T1000 (cell line): ENCODE results near the gene CHRND.

Experiments
- DNase-seq: peaks from one replicate; lab custom pipeline; 2025; ENCODE audit warnings: mixed read lengths; lab: John Stamatoyannopoulos, UW

Gene CHRND

GRCh38 chr2:232503809-232504323 is 22.1 kb upstream of the CHRND start:
- DNase-seq: no peak

- DNase-seq: no peak
These were observed 21.5 kb upstream of the CHRND start for GRCh38 chr2:232504438-232504837.

GRCh38 chr2:232505856-232506255 is 20.1 kb upstream of the CHRND start:
- DNase-seq: no peak

- DNase-seq: no peak
These were observed 19.3 kb upstream of the CHRND start for GRCh38 chr2:232506709-232507108.

GRCh38 chr2:232508251-232508650 is 17.7 kb upstream of the CHRND start:
- no peak for DNase-seq

- DNase-seq: no peak
These were observed 14.5 kb upstream of the CHRND start for GRCh38 chr2:232511336-232511890.

GRCh38 chr2:232512602-232513001 is 13.4 kb upstream of the CHRND start:
- DNase-seq: no peak

- no peak for DNase-seq
These were observed 12.6 kb upstream of the CHRND start for GRCh38 chr2:232513353-232513752.

- no peak for DNase-seq
These were observed 10.3 kb upstream of the CHRND start for GRCh38 chr2:232515639-232516038.

- DNase-seq: no peak
These were observed 9.4 kb upstream of the CHRND start for GRCh38 chr2:232516551-232516950.

GRCh38 chr2:232518844-232519243 is 7.1 kb upstream of the CHRND start:
- DNase-seq: no peak

GRCh38 chr2:232519581-232520438 is 6.2 kb upstream of the CHRND start, which contains the start of gene PRSS56:
Gene PRSS56, plus strand, starts transcription at chr2:232520388. Its CDS starts 211 bp downstream, at chr2:232520599.
- DNase-seq: no peak

- DNase-seq: no peak
These were observed 5.5 kb upstream of the CHRND start for GRCh38 chr2:232520489-232520888.

- DNase-seq: no peak
These were observed 4.9 kb upstream of the CHRND start for GRCh38 chr2:232521098-232521497.

- no peak for DNase-seq
These were observed 3.9 kb upstream of the CHRND start for GRCh38 chr2:232521959-232522622.

GRCh38 chr2:232522623-232523401 is 3.1 kb upstream of the CHRND start:
- DNase-seq: no peak

- no peak for DNase-seq
These were observed 2.6 kb upstream of the CHRND start for GRCh38 chr2:232523402-232523681.

GRCh38 chr2:232523682-232524597 is 2.0 kb upstream of the CHRND start:
- no peak for DNase-seq

GRCh38 chr2:232524771-232525170 is 1.2 kb upstream of the CHRND start:
- no peak for DNase-seq

- DNase-seq: no peak
These were observed 761 bp upstream of the CHRND start for GRCh38 chr2:232525199-232525598.

- no peak for DNase-seq
These were observed 497 bp downstream of the CHRND start for GRCh38 chr2:232526372-232526941.
